OCI-LY1 (cell line): Measurements from ENCODE around the gene LIG3.
"Not testable (repeated sequence)": the region's sequence is repeated elsewhere in the genome, so short reads cannot be mapped to it uniquely, and the experiment has no call there.

Experiments used
- H2AFZ ChIP-seq: fragments of 200-600 bp; sonication (generic), shearing (Covaris generic); 2 replicates; pipeline ENCODE4 v1.6.0; 2014; ENCODE audit warnings: antibody characterized with exemption, mild to moderate bottlenecking, low read length
- H3F3A ChIP-seq: fragments of 200-600 bp; sonication (generic), shearing (Covaris generic); 2 replicates; pipeline ENCODE4 v1.6.0; 2014; ENCODE audit warnings: mild to moderate bottlenecking, antibody characterized with exemption, low read length, moderate library complexity; ENCODE audit not compliant: insufficient read depth
- H3K27ac ChIP-seq: fragments of 200-600 bp; sonication (generic); 2 replicates; pipeline ENCODE4 v1.5.1; 2014; ENCODE audit warnings: low read length, mixed run types, mild to moderate bottlenecking, low read depth; ENCODE audit not compliant: poor library complexity, severe bottlenecking
- H3K27me3 ChIP-seq: fragments of 200-600 bp; sonication (generic); 2 replicates; pipeline ENCODE4 v1.6.0; 2014; ENCODE audit warnings: antibody characterized with exemption, mild to moderate bottlenecking, low read length, moderate library complexity; ENCODE audit not compliant: insufficient read depth
- H3K36me3 ChIP-seq: fragments of 200-600 bp; sonication (generic); 2 replicates; pipeline ENCODE4 v1.6.1; 2014; ENCODE audit warnings: mild to moderate bottlenecking, antibody characterized with exemption, low read length, moderate library complexity, mixed read lengths; ENCODE audit not compliant: insufficient read depth
- H3K4me1 ChIP-seq: fragments of 200-600 bp; sonication (generic); 2 replicates; pipeline ENCODE4 v1.5.1; 2014; ENCODE audit warnings: mild to moderate bottlenecking, low read length, moderate library complexity; ENCODE audit not compliant: insufficient read depth, severe bottlenecking
- H3K4me2 ChIP-seq: fragments of 200-600 bp; sonication (generic), shearing (Covaris generic); 2 replicates; pipeline ENCODE4 v1.6.1; 2014; ENCODE audit warnings: low read length
- H3K4me3 ChIP-seq: fragments of 200-600 bp; sonication (generic); 2 replicates; pipeline ENCODE4 v1.5.1; 2014; ENCODE audit warnings: low read length, low read depth, mild to moderate bottlenecking, mixed read lengths; ENCODE audit not compliant: poor library complexity, severe bottlenecking
- H3K79me2 ChIP-seq: fragments of 200-600 bp; shearing (Covaris generic); 2 replicates; pipeline ENCODE4 v1.6.1; 2016; ENCODE audit warnings: mixed run types, low read length, mixed read lengths; ENCODE audit not compliant: insufficient read depth
- H3K9ac ChIP-seq: fragments of 200-600 bp; sonication (generic), shearing (Covaris generic); 2 replicates; pipeline ENCODE4 v1.6.1; 2014; ENCODE audit warnings: mild to moderate bottlenecking, low read length, mixed read lengths
- H3K9me2 ChIP-seq: fragments of 200-600 bp; sonication (generic), shearing (Covaris generic); 2 replicates; pipeline ENCODE4 v1.6.1; 2014; ENCODE audit warnings: low read depth, mild to moderate bottlenecking, low read length, mixed read lengths
- H3K9me3 ChIP-seq: fragments of 200-600 bp; shearing (Covaris generic); 2 replicates; pipeline ENCODE4 v1.6.1; 2014; ENCODE audit warnings: low read length, mixed read lengths
- H4K20me1 ChIP-seq: fragments of 200-600 bp; sonication (generic), shearing (Covaris generic); 2 replicates; pipeline ENCODE4 v1.6.0; 2016; ENCODE audit warnings: mild to moderate bottlenecking, low read length; ENCODE audit not compliant: insufficient read depth
- CTCF ChIP-seq: fragments of 200-600 bp; sonication (generic), shearing (Covaris generic); IDR thresholded peaks from 2 replicates; pipeline ENCODE4 v1.5.1; 2017; ENCODE audit warnings: mild to moderate bottlenecking, antibody characterized with exemption, low read length, moderate library complexity, mixed read lengths
- EZH2 ChIP-seq: fragments of 200-600 bp; sonication (generic), shearing (Covaris generic); IDR thresholded peaks from 2 replicates; pipeline ENCODE4 v1.8.0; 2017; ENCODE audit warnings: borderline replicate concordance, mixed run types, mild to moderate bottlenecking, antibody characterized with exemption, low read length, moderate library complexity, mixed read lengths

LIG3 gene

GRCh38 chr17:34999456-34999855, 19.1 kb downstream of the LIG3 start:
- no peaks in the 10 kb centered on the region for H3K9me3 ChIP-seq
- H3F3A ChIP-seq, result no peaks in the 10 kb centered on the region
- no peak overlapping the region for H3K9ac ChIP-seq
- H2AFZ ChIP-seq, result no peak overlapping the region
- no peaks in the 10 kb centered on the region for H3K4me1 ChIP-seq
- H3K27ac ChIP-seq, result no peak overlapping the region
- H3K27me3 ChIP-seq, result no peaks in the 10 kb centered on the region
- no peak for TF ChIP-seq CTCF
- no peak for TF ChIP-seq EZH2
- H3K36me3 ChIP-seq, result peaks cover 87% of the 10 kb centered on the region
- no peak overlapping the region for H3K4me3 ChIP-seq
- no peaks in the 10 kb centered on the region for H3K79me2 ChIP-seq
- H3K4me2 ChIP-seq, result no peak overlapping the region
- no peaks in the 10 kb centered on the region for H3K9me2 ChIP-seq
- no peaks in the 10 kb centered on the region for H4K20me1 ChIP-seq

- not testable (repeated sequence) for H3K27me3 ChIP-seq, H3K9me3 ChIP-seq, H3K4me3 ChIP-seq, H3F3A ChIP-seq, H3K4me2 ChIP-seq, H3K4me1 ChIP-seq, H3K27ac ChIP-seq, H4K20me1 ChIP-seq, H3K9ac ChIP-seq, H3K79me2 ChIP-seq, H3K9me2 ChIP-seq, H2AFZ ChIP-seq
- peaks cover 78% of the 10 kb centered on the region for H3K36me3 ChIP-seq
Observed at GRCh38 chr17:35000965-35001364, 20.7 kb downstream of the LIG3 start.

GRCh38 chr17:35001549-35001948, 21.2 kb downstream of the LIG3 start:
- H3K27ac ChIP-seq, result no peak overlapping the region
- no peaks in the 10 kb centered on the region for H3K9me2 ChIP-seq
- no peak overlapping the region for H3K4me2 ChIP-seq
- H3K4me3 ChIP-seq, result no peak overlapping the region
- peaks cover 72% of the 10 kb centered on the region for H3K36me3 ChIP-seq
- H3K9me3 ChIP-seq, result no peaks in the 10 kb centered on the region
- no peak overlapping the region for H3K9ac ChIP-seq
- no peaks in the 10 kb centered on the region for H4K20me1 ChIP-seq
- no peaks in the 10 kb centered on the region for H3K79me2 ChIP-seq
- no peak overlapping the region for H2AFZ ChIP-seq
- TF ChIP-seq CTCF, result no peak
- no peak for TF ChIP-seq EZH2
- no peaks in the 10 kb centered on the region for H3K27me3 ChIP-seq
- H3K4me1 ChIP-seq, result no peaks in the 10 kb centered on the region
- no peaks in the 10 kb centered on the region for H3F3A ChIP-seq

- H3K4me3 ChIP-seq, result no peak overlapping the region
- no peaks in the 10 kb centered on the region for H3K27me3 ChIP-seq
- H3K4me2 ChIP-seq, result no peak overlapping the region
- H3K4me1 ChIP-seq, result no peaks in the 10 kb centered on the region
- no peak overlapping the region for H3K9ac ChIP-seq
- TF ChIP-seq EZH2 (no peak), CTCF (no peak)
- H3K79me2 ChIP-seq, result no peaks in the 10 kb centered on the region
- H3F3A ChIP-seq, result no peaks in the 10 kb centered on the region
- H3K9me2 ChIP-seq, result no peaks in the 10 kb centered on the region
- peaks cover 61% of the 10 kb centered on the region for H3K36me3 ChIP-seq
- H3K27ac ChIP-seq, result no peak overlapping the region
- H2AFZ ChIP-seq, result no peak overlapping the region
- no peaks in the 10 kb centered on the region for H4K20me1 ChIP-seq
- H3K9me3 ChIP-seq, result no peaks in the 10 kb centered on the region
Observed at GRCh38 chr17:35002876-35003551, 22.7 kb downstream of the LIG3 start.
